ENCODE results near the gene DENND1A. TPM values are rescaled to one million over a fixed set of nuclear protein-coding genes. Genes with fewer than 3 reads are reported as not detected.

DENND1A gene
- total RNA-seq, 1 donor from 2014 or later: 25.2 TPM

GRCh38 chr9:123376218-123377071, 553.5 kb downstream of the DENND1A start:
- Mint-ChIP-seq H3K36me3 (ENCODE audit: low read depth) (peaks cover 3% of the 10 kb centered on the region), H3K4me1 (peaks cover 9% of the 10 kb centered on the region), H3K4me3 (no peak overlapping the region), H3K9me3 (no peaks in the 10 kb centered on the region), H3K27me3 (peaks cover 22% of the 10 kb centered on the region), H3K27ac (no peak overlapping the region)
- ChIA-PET POLR2A (no interaction called here), CTCF (no interaction called here)
- ATAC-seq (ENCODE audit: low read depth) (no peak), DNase-seq (no peak)
- TF ChIP-seq CTCF (IDR thresholded peaks at IDR 0.05): no peak
- intact Hi-C loops (cut with micrococcal nuclease): no loop called here

- H3K9me3 Mint-ChIP-seq: no peaks in the 10 kb centered on the region
- peaks cover under 1% of the 10 kb centered on the region for H3K36me3 Mint-ChIP-seq (ENCODE audit: low read depth)
- H3K4me3 Mint-ChIP-seq: no peak overlapping the region
- ChIA-PET CTCF (no interaction called here), POLR2A (interaction anchor here (0.5 kb wide), 1 partner anchor 387 kb away, joined by 7 read pairs; no protein-coding TSS in a partner anchor)
- no peak overlapping the region for H3K27ac Mint-ChIP-seq
- DNase-seq (no peak), ATAC-seq (ENCODE audit: low read depth) (no peak)
- peaks cover 22% of the 10 kb centered on the region for H3K27me3 Mint-ChIP-seq
- intact Hi-C loops (cut with micrococcal nuclease): no loop called here
- peaks cover 9% of the 10 kb centered on the region for H3K4me1 Mint-ChIP-seq
- TF ChIP-seq CTCF (IDR thresholded peaks at IDR 0.05): no peak
Observed at GRCh38 chr9:123375469-123376132, 554.3 kb downstream of the DENND1A start.

- no peak for TF ChIP-seq CTCF (IDR thresholded peaks at IDR 0.05)
- no peaks in the 10 kb centered on the region for H3K9me3 Mint-ChIP-seq
- intact Hi-C loops (cut with micrococcal nuclease): no loop called here
- H3K4me1 Mint-ChIP-seq: peaks cover 9% of the 10 kb centered on the region
- ChIA-PET CTCF (no interaction called here), POLR2A (no interaction called here)
- no peaks in the 10 kb centered on the region for H3K36me3 Mint-ChIP-seq (ENCODE audit: low read depth)
- H3K4me3 Mint-ChIP-seq: no peak overlapping the region
- ATAC-seq (ENCODE audit: low read depth): no peak
- no peak for DNase-seq
- H3K27me3 Mint-ChIP-seq: peaks cover 22% of the 10 kb centered on the region
- H3K27ac Mint-ChIP-seq: no peak overlapping the region
Observed at GRCh38 chr9:123373946-123374345, 556.0 kb downstream of the DENND1A start.

GRCh38 chr9:123373447-123373923, 556.4 kb downstream of the DENND1A start:
- CTCF ChIA-PET: no interaction called here
- peaks cover 22% of the 10 kb centered on the region for H3K27me3 Mint-ChIP-seq

More at GRCh38 chr9:123373447-123373923, 556.4 kb downstream of the DENND1A start:
- Mint-ChIP-seq H3K4me1 (peaks cover 9% of the 10 kb centered on the region), H3K36me3 (ENCODE audit: low read depth) (no peaks in the 10 kb centered on the region), H3K4me3 (no peak overlapping the region), H3K27ac (no peak overlapping the region), H3K9me3 (no peaks in the 10 kb centered on the region)
- POLR2A ChIA-PET: no interaction called here
- intact Hi-C loops (cut with micrococcal nuclease): no loop called here
- TF ChIP-seq CTCF (IDR thresholded peaks at IDR 0.05): no peak
- ATAC-seq (ENCODE audit: low read depth): no peak
- no peak for DNase-seq

Measured in activated B cell treated with CpG ODN at 0.5 μM for 24 hours (primary cell).